ENCODE data around the gene RGS3.

- TF ChIP-seq CTCF (IDR thresholded peaks at IDR 0.05; ENCODE audit: insufficient read depth, low read length) = no peak
- no peak for TF ChIP-seq REST (IDR thresholded peaks at IDR 0.05; ENCODE audit: insufficient replicate concordance, low read depth)
- TF ChIP-seq POLR2AphosphoS5 (IDR thresholded peaks at IDR 0.05; ENCODE audit: low read depth) = no peak
- no peak for TF ChIP-seq GABPA (IDR thresholded peaks at IDR 0.05; ENCODE audit: low read depth)
Measured at GRCh38 chr9:113454914-113455761, 8.4 kb upstream of the RGS3 start.
